ENCODE measurements around the gene FANCM. TPM values are rescaled to one million over a fixed set of nuclear protein-coding genes. Genes with fewer than 3 reads are reported as not detected.
"Not testable (repeated sequence)": the region's sequence is repeated elsewhere in the genome, so short reads cannot be mapped to it uniquely, and the experiment has no call there.

FANCM gene
- polyA plus RNA-seq, 1 donor (not counting 4 experiments of a cell fraction or from before 2014, with no cell fraction given), result 6.0 TPM

DNA sequence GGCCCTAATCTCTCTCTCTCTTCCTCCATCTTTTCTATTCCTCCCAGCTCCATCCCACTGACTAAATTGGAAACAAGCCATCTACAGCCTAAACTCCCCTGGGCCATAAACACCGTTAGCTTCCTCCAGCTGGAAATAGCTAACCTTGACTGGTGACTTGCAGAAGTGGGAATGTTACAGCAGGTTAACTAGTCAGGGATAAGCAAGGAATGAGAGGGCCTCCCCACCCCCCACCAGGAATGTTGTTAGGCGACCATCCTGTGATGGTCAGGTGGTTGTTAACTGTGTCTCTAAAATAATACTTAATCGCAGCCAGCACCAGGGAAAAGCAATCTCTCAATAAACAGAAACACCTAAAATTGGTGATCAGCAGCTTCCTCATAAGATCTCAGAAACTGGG is 76.5 kb downstream of the FANCM start:
- no peaks in the 10 kb centered on the region for H3K79me2 ChIP-seq (ENCODE audit: control insufficient read depth, insufficient read depth, low read length)
- no peak overlapping the region for H3K9ac ChIP-seq (ENCODE audit: control insufficient read depth, extremely low read depth, insufficient read depth, low read length)
- H3K4me1 ChIP-seq (ENCODE audit: control insufficient read depth, extremely low read depth, insufficient read depth, low read length), result no peaks in the 10 kb centered on the region
- no peak overlapping the region for H3K27ac ChIP-seq (ENCODE audit: control insufficient read depth, insufficient read depth, low read length)
- DNase-seq (ENCODE audit: low read depth, low spot score), result no peak
- no peaks in the 10 kb centered on the region for H3K9me1 ChIP-seq (ENCODE audit: control insufficient read depth, extremely low read depth, insufficient read depth, low read length)
- H4K20me1 ChIP-seq (ENCODE audit: control insufficient read depth, extremely low read depth, insufficient read depth, low read length), result no peaks in the 10 kb centered on the region
- dilution Hi-C loops (cut with MboI; ENCODE audit: extremely low pct_ligation_motif_present, low sequenced_read_pairs), result no loop called here
- H3K9me3 ChIP-seq (ENCODE audit: control insufficient read depth, low read depth, low read length), result no peaks in the 10 kb centered on the region
- no peak overlapping the region for H2AFZ ChIP-seq (ENCODE audit: control insufficient read depth, low read length)
- peaks cover 2 to 8% of the 10 kb centered on the region in 2 experiments for H3K36me3 ChIP-seq (ENCODE audit: control insufficient read depth in 2 of 2, extremely low read depth in 1 of 2, insufficient read depth in 2 of 2, low read length in 2 of 2)
- TF ChIP-seq, protein P1, sequence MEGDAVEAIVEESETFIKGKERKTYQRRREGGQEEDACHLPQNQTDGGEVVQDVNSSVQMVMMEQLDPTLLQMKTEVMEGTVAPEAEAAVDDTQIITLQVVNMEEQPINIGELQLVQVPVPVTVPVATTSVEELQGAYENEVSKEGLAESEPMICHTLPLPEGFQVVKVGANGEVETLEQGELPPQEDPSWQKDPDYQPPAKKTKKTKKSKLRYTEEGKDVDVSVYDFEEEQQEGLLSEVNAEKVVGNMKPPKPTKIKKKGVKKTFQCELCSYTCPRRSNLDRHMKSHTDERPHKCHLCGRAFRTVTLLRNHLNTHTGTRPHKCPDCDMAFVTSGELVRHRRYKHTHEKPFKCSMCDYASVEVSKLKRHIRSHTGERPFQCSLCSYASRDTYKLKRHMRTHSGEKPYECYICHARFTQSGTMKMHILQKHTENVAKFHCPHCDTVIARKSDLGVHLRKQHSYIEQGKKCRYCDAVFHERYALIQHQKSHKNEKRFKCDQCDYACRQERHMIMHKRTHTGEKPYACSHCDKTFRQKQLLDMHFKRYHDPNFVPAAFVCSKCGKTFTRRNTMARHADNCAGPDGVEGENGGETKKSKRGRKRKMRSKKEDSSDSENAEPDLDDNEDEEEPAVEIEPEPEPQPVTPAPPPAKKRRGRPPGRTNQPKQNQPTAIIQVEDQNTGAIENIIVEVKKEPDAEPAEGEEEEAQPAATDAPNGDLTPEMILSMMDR (optimal IDR thresholded peaks at IDR 0.05 in 1 of 3, IDR thresholded peaks at IDR 0.05 in 1 of 3, conservative IDR thresholded peaks at IDR 0.05 in 1 of 3; ENCODE audit: extremely low read depth in 1 of 3, insufficient read depth in 2 of 3, low read length in 3 of 3), result no peak
- no peak for TF ChIP-seq EZH2 (IDR thresholded peaks at IDR 0.05; ENCODE audit: low read length)
- H3K4me2 ChIP-seq (ENCODE audit: control insufficient read depth, extremely low read depth, insufficient read depth, low read depth, low read length), result no peak overlapping the region
- no peak for FAIRE-seq
- H3K4me3 ChIP-seq (ENCODE audit: control insufficient read depth in 2 of 3, extremely low read depth in 1 of 3, insufficient read depth in 2 of 3, low read depth in 1 of 3, low read length in 3 of 3), result no peak overlapping the region
- no peaks in the 10 kb centered on the region for H3K27me3 ChIP-seq (ENCODE audit: control insufficient read depth, extremely low read depth, insufficient read depth, low read length)

DNA sequence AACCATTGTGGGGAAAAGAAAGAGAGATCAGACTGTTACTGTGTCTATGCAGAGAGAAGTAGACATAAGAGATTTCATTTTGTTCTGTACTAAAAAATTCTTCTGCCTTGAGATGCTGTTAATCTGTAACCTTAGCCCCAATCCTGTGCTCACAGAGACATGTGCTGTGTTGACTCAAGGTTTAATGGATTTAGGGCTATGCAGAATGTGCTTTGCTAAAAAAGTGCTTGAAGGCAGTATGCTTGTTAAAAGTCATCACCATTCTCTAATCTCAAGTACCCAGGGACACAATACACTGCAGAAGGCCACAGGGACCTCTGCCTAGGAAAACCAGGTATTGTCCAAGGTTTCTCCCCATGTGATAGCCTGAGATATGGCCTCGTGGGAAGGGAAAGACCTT is 78.0 kb downstream of the FANCM start:
- H4K20me1 ChIP-seq (ENCODE audit: control insufficient read depth, extremely low read depth, insufficient read depth, low read length); H3K79me2 ChIP-seq (ENCODE audit: control insufficient read depth, insufficient read depth, low read length); dilution Hi-C loops (cut with MboI; ENCODE audit: extremely low pct_ligation_motif_present, low sequenced_read_pairs); DNase-seq (ENCODE audit: low read depth, low spot score); H3K4me2 ChIP-seq (ENCODE audit: control insufficient read depth, extremely low read depth, insufficient read depth, low read depth, low read length); H3K9ac ChIP-seq (ENCODE audit: control insufficient read depth, extremely low read depth, insufficient read depth, low read length); H3K4me3 ChIP-seq (ENCODE audit: control insufficient read depth in 2 of 3, extremely low read depth in 1 of 3, insufficient read depth in 2 of 3, low read depth in 1 of 3, low read length in 3 of 3); H3K9me1 ChIP-seq (ENCODE audit: control insufficient read depth, extremely low read depth, insufficient read depth, low read length); FAIRE-seq; H3K9me3 ChIP-seq (ENCODE audit: control insufficient read depth, low read depth, low read length); H3K27ac ChIP-seq (ENCODE audit: control insufficient read depth, insufficient read depth, low read length); H2AFZ ChIP-seq (ENCODE audit: control insufficient read depth, low read length); H3K27me3 ChIP-seq (ENCODE audit: control insufficient read depth, extremely low read depth, insufficient read depth, low read length); H3K4me1 ChIP-seq (ENCODE audit: control insufficient read depth, extremely low read depth, insufficient read depth, low read length): not testable (repeated sequence)
- peaks cover 2 to 12% of the 10 kb centered on the region in 2 experiments for H3K36me3 ChIP-seq (ENCODE audit: control insufficient read depth in 2 of 2, extremely low read depth in 1 of 2, insufficient read depth in 2 of 2, low read length in 2 of 2)

DNA sequence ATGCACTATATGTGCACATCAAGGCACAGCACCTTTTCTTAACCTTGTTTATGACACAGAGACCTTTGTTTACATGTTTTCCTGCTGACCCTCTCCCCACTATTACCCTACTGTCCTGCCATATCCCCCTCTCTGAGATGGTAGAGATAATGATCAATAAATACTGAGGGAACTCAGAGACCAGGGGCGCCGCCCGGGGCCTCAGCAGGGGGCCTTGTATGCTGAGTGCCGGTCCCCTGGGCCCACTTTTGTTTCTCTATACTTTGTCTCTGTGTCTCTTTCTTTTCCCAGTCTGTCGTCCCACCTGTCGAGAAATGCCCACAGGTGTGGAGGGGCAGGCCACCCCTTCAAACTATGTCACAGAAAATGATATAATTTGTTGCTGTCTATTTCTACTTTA is 78.6 kb downstream of the FANCM start:
- dilution Hi-C loops (cut with MboI; ENCODE audit: extremely low pct_ligation_motif_present, low sequenced_read_pairs); H3K9me3 ChIP-seq (ENCODE audit: control insufficient read depth, low read depth, low read length); H4K20me1 ChIP-seq (ENCODE audit: control insufficient read depth, extremely low read depth, insufficient read depth, low read length); H3K79me2 ChIP-seq (ENCODE audit: control insufficient read depth, insufficient read depth, low read length); DNase-seq (ENCODE audit: low read depth, low spot score); H3K9ac ChIP-seq (ENCODE audit: control insufficient read depth, extremely low read depth, insufficient read depth, low read length); H3K4me2 ChIP-seq (ENCODE audit: control insufficient read depth, extremely low read depth, insufficient read depth, low read depth, low read length); H2AFZ ChIP-seq (ENCODE audit: control insufficient read depth, low read length); FAIRE-seq; H3K27ac ChIP-seq (ENCODE audit: control insufficient read depth, insufficient read depth, low read length); H3K4me3 ChIP-seq (ENCODE audit: control insufficient read depth in 2 of 3, extremely low read depth in 1 of 3, insufficient read depth in 2 of 3, low read depth in 1 of 3, low read length in 3 of 3); H3K27me3 ChIP-seq (ENCODE audit: control insufficient read depth, extremely low read depth, insufficient read depth, low read length); H3K4me1 ChIP-seq (ENCODE audit: control insufficient read depth, extremely low read depth, insufficient read depth, low read length); H3K9me1 ChIP-seq (ENCODE audit: control insufficient read depth, extremely low read depth, insufficient read depth, low read length): not testable (repeated sequence)
- H3K36me3 ChIP-seq (ENCODE audit: control insufficient read depth in 2 of 2, extremely low read depth in 1 of 2, insufficient read depth in 2 of 2, low read length in 2 of 2), result peaks cover 2 to 12% of the 10 kb centered on the region in 2 experiments

All from keratinocyte (primary cell).